KMS-11 (cell line): ENCODE measurements around the gene CD1D.

Source experiments
- H2AFZ ChIP-seq: fragments of 200-600 bp; sonication (generic); 2 replicates; pipeline ENCODE4 v1.6.1; 2016; ENCODE audit warnings: antibody characterized with exemption, mixed run types, low read depth
- H3K27ac ChIP-seq: fragments of 200-600 bp; sonication (generic); 2 replicates; pipeline ENCODE4 v1.6.1; 2016; ENCODE audit warnings: mild to moderate bottlenecking, mixed run types
- H3K27me3 ChIP-seq: fragments of 200-600 bp; sonication (generic); 2 replicates; pipeline ENCODE4 v1.6.1; 2017; ENCODE audit warnings: mild to moderate bottlenecking, low read depth, mixed run types, moderate library complexity; ENCODE audit not compliant: insufficient read depth
- H3K36me3 ChIP-seq: fragments of 200-600 bp; sonication (generic); 2 replicates; pipeline ENCODE4 v1.6.1; 2017; ENCODE audit warnings: mild to moderate bottlenecking, mixed run types; ENCODE audit not compliant: insufficient read depth
- H3K4me1 ChIP-seq: fragments of 200-600 bp; sonication (generic); 2 replicates; pipeline ENCODE4 v1.6.1; 2016; ENCODE audit warnings: mild to moderate bottlenecking, low read depth, mixed run types; ENCODE audit not compliant: poor library complexity, severe bottlenecking
- H3K4me2 ChIP-seq: fragments of 200-600 bp; sonication (generic); 2 replicates; pipeline ENCODE4 v1.7.0; 2016; ENCODE audit warnings: mild to moderate bottlenecking, mixed run types
- H3K4me3 ChIP-seq: fragments of 200-600 bp; sonication (generic); IDR thresholded peaks from 2 replicates; pipeline ENCODE4 v1.6.1; 2017; ENCODE audit warnings: low read depth, low read length, mixed read lengths; ENCODE audit not compliant: insufficient read depth
- H3K79me2 ChIP-seq: fragments of 200-600 bp; sonication (generic); 2 replicates; pipeline ENCODE4 v1.6.1; 2016; ENCODE audit warnings: low read depth, mixed run types; ENCODE audit not compliant: insufficient read depth
- H3K9ac ChIP-seq: fragments of 200-600 bp; sonication (generic); 2 replicates; pipeline ENCODE4 v1.6.1; 2016; ENCODE audit warnings: mild to moderate bottlenecking, mixed run types
- H4K20me1 ChIP-seq: fragments of 200-600 bp; sonication (generic); 2 replicates; pipeline ENCODE4 v1.6.1; 2016; ENCODE audit warnings: mild to moderate bottlenecking, mixed run types; ENCODE audit not compliant: insufficient read depth
- TF ChIP-seq, protein P1 (sequence below): fragments of 200-600 bp; sonication (generic); conservative IDR thresholded peaks from 2 replicates; pipeline ENCODE4 v1.6.1; 2017; ENCODE audit warnings: low read depth, mild to moderate bottlenecking, antibody characterized with exemption, low read length, moderate library complexity, mixed read lengths

The CD1D gene

DNA sequence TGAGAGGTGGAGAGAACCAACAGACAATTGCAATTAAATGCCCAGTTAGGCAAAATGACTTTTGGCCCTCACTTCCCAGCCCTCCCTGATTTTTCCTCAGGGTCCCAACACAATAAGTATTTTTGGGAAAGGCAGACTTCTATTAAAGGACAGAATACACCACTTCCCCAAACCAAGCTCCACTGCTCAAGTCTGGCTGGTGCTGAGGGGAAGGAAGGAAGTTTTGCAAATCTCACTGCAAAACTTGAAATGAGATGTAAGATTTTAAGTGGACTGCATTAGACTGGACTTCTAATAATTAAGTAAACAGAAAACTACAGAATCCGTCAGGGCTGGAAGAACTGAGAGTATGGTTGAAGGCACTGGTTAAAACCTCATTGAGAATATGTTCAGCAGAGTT lies 32.2 kb upstream of the CD1D start:
- Histone ChIP-seq H3K27me3 (peaks cover 3% of the 10 kb centered on the region; the same call in 1 of the 2 replicates), H3K4me1 (peaks cover 11% of the 10 kb centered on the region)

DNA sequence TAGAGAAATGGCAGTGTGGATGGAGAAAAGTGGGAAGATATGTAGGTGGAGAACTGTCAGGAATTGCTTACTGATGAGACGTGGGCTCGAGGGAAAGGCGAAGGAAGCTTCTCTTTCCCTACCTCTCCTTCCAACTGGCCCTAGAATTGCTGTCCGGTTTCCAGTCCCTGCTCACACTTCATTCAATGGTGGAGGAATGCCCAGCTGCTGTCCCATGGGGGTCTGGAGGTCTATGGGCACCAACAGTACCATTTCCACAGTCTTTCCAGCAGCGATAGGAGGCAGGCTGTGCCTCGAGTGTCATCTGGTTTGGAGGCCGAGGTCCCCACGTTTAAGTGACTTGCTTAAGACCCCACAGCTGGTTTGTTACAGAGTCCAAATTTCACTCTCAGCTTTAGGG lies 31.5 kb upstream of the CD1D start:
- peaks cover 11% of the 10 kb centered on the region for H3K4me1 ChIP-seq
- peak overlapping the region; percentile 3; the same call in 1 of the 2 replicates for H3K9ac ChIP-seq
- peak overlapping the region; percentile 99 for H3K4me3 ChIP-seq
- H3K36me3 ChIP-seq: no peaks in the 10 kb centered on the region
- peak overlapping the region; percentile 99 for H2AFZ ChIP-seq
- no peaks in the 10 kb centered on the region for H4K20me1 ChIP-seq
- peaks cover 4% of the 10 kb centered on the region; the same call in 1 of the 2 replicates for H3K27me3 ChIP-seq
- no peak overlapping the region for H3K27ac ChIP-seq
- peak overlapping the region; percentile 80 for H3K4me2 ChIP-seq
- H3K79me2 ChIP-seq: no peaks in the 10 kb centered on the region
- TF ChIP-seq, protein P1, sequence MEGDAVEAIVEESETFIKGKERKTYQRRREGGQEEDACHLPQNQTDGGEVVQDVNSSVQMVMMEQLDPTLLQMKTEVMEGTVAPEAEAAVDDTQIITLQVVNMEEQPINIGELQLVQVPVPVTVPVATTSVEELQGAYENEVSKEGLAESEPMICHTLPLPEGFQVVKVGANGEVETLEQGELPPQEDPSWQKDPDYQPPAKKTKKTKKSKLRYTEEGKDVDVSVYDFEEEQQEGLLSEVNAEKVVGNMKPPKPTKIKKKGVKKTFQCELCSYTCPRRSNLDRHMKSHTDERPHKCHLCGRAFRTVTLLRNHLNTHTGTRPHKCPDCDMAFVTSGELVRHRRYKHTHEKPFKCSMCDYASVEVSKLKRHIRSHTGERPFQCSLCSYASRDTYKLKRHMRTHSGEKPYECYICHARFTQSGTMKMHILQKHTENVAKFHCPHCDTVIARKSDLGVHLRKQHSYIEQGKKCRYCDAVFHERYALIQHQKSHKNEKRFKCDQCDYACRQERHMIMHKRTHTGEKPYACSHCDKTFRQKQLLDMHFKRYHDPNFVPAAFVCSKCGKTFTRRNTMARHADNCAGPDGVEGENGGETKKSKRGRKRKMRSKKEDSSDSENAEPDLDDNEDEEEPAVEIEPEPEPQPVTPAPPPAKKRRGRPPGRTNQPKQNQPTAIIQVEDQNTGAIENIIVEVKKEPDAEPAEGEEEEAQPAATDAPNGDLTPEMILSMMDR: no peak

More for the DNA sequence above, 32.2 kb upstream of the CD1D start:
- Histone ChIP-seq H3K9ac (no peak overlapping the region), H3K36me3 (no peaks in the 10 kb centered on the region), H3K79me2 (no peaks in the 10 kb centered on the region), H2AFZ (peak overlapping the region; percentile 99), H4K20me1 (no peaks in the 10 kb centered on the region), H3K4me2 (no peak overlapping the region), H3K4me3 (no peak overlapping the region), H3K27ac (no peak overlapping the region)
- TF ChIP-seq, protein P1: no peak

DNA sequence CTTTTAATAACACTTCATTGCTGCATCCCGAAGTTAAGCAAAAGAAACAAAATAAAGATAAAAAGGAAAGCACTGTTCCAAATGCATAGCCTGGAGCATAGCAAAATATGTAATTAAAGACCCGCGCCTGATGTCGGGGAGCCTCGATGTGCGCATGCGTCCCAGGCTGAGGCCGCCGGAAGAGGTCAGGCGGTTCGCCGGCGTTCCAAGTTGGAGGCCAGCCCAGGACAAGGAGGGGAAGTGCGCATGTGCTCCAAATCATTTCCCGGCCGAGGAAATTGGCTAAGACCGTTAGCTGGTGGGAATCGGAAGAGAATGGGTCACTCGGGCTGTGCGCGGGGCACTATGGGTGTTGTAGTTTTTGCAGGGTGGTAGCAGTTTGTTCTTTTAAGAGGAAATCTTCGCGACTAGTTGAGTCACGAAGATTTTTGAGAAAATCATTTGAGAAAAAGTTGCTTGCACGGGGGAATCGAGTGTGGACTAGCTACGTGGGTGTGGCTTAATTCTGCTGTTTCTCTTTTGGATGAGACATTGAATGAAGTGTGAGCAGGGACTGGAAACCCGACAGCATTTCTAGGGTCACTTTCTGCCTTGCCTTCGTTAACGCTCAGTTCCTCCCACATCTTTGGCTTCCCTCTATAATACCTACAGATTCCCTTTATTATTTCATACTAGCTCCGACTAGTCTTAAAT lies 31.0 kb upstream of the CD1D start:
- Histone ChIP-seq H3K27me3 (peaks cover 9% of the 10 kb centered on the region; the same call in 1 of the 2 replicates), H3K36me3 (no peaks in the 10 kb centered on the region), H4K20me1 (no peaks in the 10 kb centered on the region), H3K79me2 (no peaks in the 10 kb centered on the region), H3K4me1 (peaks cover 11% of the 10 kb centered on the region), H3K4me2 (peak overlapping the region; percentile 80), H3K27ac (no peak overlapping the region), H2AFZ (peak overlapping the region; percentile 99), H3K4me3 (peak overlapping the region; percentile 99), H3K9ac (peak overlapping the region; percentile 3; the same call in 1 of the 2 replicates)
- TF ChIP-seq, protein P1: no peak

DNA sequence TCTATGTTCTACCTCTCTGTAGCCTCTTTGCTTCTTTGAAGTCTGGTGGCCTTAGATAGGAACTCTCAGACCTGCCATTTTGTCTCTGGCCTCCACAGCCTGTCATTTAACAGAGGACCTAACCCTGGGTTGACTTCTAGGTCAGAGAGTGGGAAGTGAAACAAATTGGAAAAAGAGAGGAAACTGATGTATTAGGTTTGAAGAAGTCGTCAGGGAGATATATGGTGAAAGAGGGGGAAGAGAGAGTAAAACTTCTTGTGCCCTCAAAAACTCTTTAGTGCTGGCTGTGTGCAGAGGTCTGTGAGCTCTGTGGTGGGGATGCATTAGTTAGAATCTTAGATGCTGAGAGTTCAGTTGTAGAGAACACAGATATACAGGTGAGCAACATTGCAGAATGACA lies 30.2 kb upstream of the CD1D start:
- TF ChIP-seq, protein P1: no peak
- H3K4me2 ChIP-seq: peak overlapping the region; percentile 80
- H3K4me3 ChIP-seq: no peak overlapping the region
- H3K79me2 ChIP-seq: no peaks in the 10 kb centered on the region
- H3K36me3 ChIP-seq: no peaks in the 10 kb centered on the region
- peaks cover 9% of the 10 kb centered on the region; the same call in 1 of the 2 replicates for H3K27me3 ChIP-seq
- no peaks in the 10 kb centered on the region for H4K20me1 ChIP-seq
- H2AFZ ChIP-seq: peak overlapping the region; percentile 99
- no peak overlapping the region for H3K9ac ChIP-seq
- no peak overlapping the region for H3K27ac ChIP-seq
- peaks cover 11% of the 10 kb centered on the region for H3K4me1 ChIP-seq
